ENCODE results near the gene COG3. TPM values are rescaled to one million over a fixed set of nuclear protein-coding genes. Genes with fewer than 3 reads are reported as not detected.
A peak's percentile ranks its signal among the peaks of the same experiment; 100 is the strongest.
"Not testable (repeated sequence)": the region's sequence is repeated elsewhere in the genome, so short reads cannot be mapped to it uniquely, and the experiment has no call there.

COG3 gene
- total RNA-seq (70.4 TPM), polyA plus RNA-seq (16.9 TPM)

- no peaks in the 10 kb centered on the region for H3K36me3 ChIP-seq (ENCODE audit: insufficient read depth)
- no peaks in the 10 kb centered on the region for H3K4me1 ChIP-seq (ENCODE audit: insufficient read depth)
- H3K27ac ChIP-seq (ENCODE audit: low read depth) = peak within 1 kb of the TSS; percentile 90
- H3K4me3 ChIP-seq (ENCODE audit: low read depth, low read length) = peak within 1 kb of the TSS; percentile 90
- WGBS = under 1% methylated on average over 63 of the region's 63 CpGs
- DNase-seq (ENCODE audit: extremely low spot score) = peak; percentile 93
Measured at GRCh38 chr13:45464687-45465453, at the start of gene COG3. Gene COG3 (plus strand): TSS chr13:45464939. CDS start chr13:45465037, 98 bp downstream.

GRCh38 chr13:45415112-45415511, 49.6 kb upstream of the COG3 start:
- no peaks in the 10 kb centered on the region for H3K4me1 ChIP-seq (ENCODE audit: insufficient read depth)
- H3K4me3 ChIP-seq (ENCODE audit: low read depth, low read length) = no peak overlapping the region
- no peak for DNase-seq (ENCODE audit: extremely low spot score)
- H3K27ac ChIP-seq (ENCODE audit: low read depth) = no peak overlapping the region
- WGBS = 80% methylated on average over 1 of the region's 1 CpG
- H3K36me3 ChIP-seq (ENCODE audit: insufficient read depth) = no peaks in the 10 kb centered on the region

- Histone ChIP-seq H3K4me3 (ENCODE audit: low read depth, low read length) (peak overlapping the region; percentile 57), H3K36me3 (ENCODE audit: insufficient read depth) (no peaks in the 10 kb centered on the region), H3K27ac (ENCODE audit: low read depth) (peak overlapping the region; percentile 68), H3K4me1 (ENCODE audit: insufficient read depth) (no peaks in the 10 kb centered on the region)
- DNase-seq (ENCODE audit: extremely low spot score) = no peak
- WGBS = 63% methylated on average over 10 of the region's 10 CpGs
Measured at GRCh38 chr13:45416516-45417128, 48.1 kb upstream of the COG3 start.

- Histone ChIP-seq H3K36me3 (ENCODE audit: insufficient read depth) (no peaks in the 10 kb centered on the region), H3K4me1 (ENCODE audit: insufficient read depth) (no peaks in the 10 kb centered on the region), H3K4me3 (ENCODE audit: low read depth, low read length) (peak within 1 kb of the TSS; percentile 57), H3K27ac (ENCODE audit: low read depth) (peak within 1 kb of the TSS; percentile 88)
- WGBS = under 1% methylated on average over 64 of the region's 64 CpGs
- peak; percentile 62 for DNase-seq (ENCODE audit: extremely low spot score)
Measured at GRCh38 chr13:45417790-45418534, 46.8 kb upstream of the COG3 start, which contains the start of gene SLC25A30. Gene SLC25A30 (minus strand): TSS chr13:45418373. CDS start chr13:45411425, 6,948 bp downstream.

GRCh38 chr13:45419389-45419788, 45.4 kb upstream of the COG3 start:
- H3K27ac ChIP-seq (ENCODE audit: low read depth); DNase-seq (ENCODE audit: extremely low spot score); H3K36me3 ChIP-seq (ENCODE audit: insufficient read depth); H3K4me3 ChIP-seq (ENCODE audit: low read depth, low read length); H3K4me1 ChIP-seq (ENCODE audit: insufficient read depth): not testable (repeated sequence)
- 97% methylated on average over 16 of the region's 16 CpGs for WGBS

- 86% methylated on average over 1 of the region's 1 CpG for WGBS
- no peaks in the 10 kb centered on the region for H3K4me1 ChIP-seq (ENCODE audit: insufficient read depth)
- no peak overlapping the region for H3K27ac ChIP-seq (ENCODE audit: low read depth)
- H3K36me3 ChIP-seq (ENCODE audit: insufficient read depth) = no peaks in the 10 kb centered on the region
- H3K4me3 ChIP-seq (ENCODE audit: low read depth, low read length) = no peak overlapping the region
- no peak for DNase-seq (ENCODE audit: extremely low spot score)
Measured at GRCh38 chr13:45419945-45420344, 44.8 kb upstream of the COG3 start.

GRCh38 chr13:45422731-45423292, 41.9 kb upstream of the COG3 start:
- WGBS = 69% methylated on average over 3 of the region's 3 CpGs
- Histone ChIP-seq H3K27ac (ENCODE audit: low read depth) (no peak overlapping the region), H3K36me3 (ENCODE audit: insufficient read depth) (no peaks in the 10 kb centered on the region), H3K4me3 (ENCODE audit: low read depth, low read length) (no peak overlapping the region), H3K4me1 (ENCODE audit: insufficient read depth) (no peaks in the 10 kb centered on the region)
- no peak for DNase-seq (ENCODE audit: extremely low spot score)

GRCh38 chr13:45426056-45426841, 38.5 kb upstream of the COG3 start:
- 80% methylated on average over 16 of the region's 16 CpGs for WGBS
- not testable (repeated sequence) for H3K36me3 ChIP-seq (ENCODE audit: insufficient read depth); H3K4me3 ChIP-seq (ENCODE audit: low read depth, low read length); H3K27ac ChIP-seq (ENCODE audit: low read depth); DNase-seq (ENCODE audit: extremely low spot score); H3K4me1 ChIP-seq (ENCODE audit: insufficient read depth)

GRCh38 chr13:45432737-45433380, 31.9 kb upstream of the COG3 start:
- no peak for DNase-seq (ENCODE audit: extremely low spot score)
- WGBS = 88% methylated on average over 6 of the region's 6 CpGs
- H3K27ac ChIP-seq (ENCODE audit: low read depth) = no peak overlapping the region
- no peak overlapping the region for H3K4me3 ChIP-seq (ENCODE audit: low read depth, low read length)
- no peaks in the 10 kb centered on the region for H3K36me3 ChIP-seq (ENCODE audit: insufficient read depth)
- no peaks in the 10 kb centered on the region for H3K4me1 ChIP-seq (ENCODE audit: insufficient read depth)

GRCh38 chr13:45433381-45433790, 31.4 kb upstream of the COG3 start:
- H3K4me3 ChIP-seq (ENCODE audit: low read depth, low read length) = no peak overlapping the region
- no peaks in the 10 kb centered on the region for H3K4me1 ChIP-seq (ENCODE audit: insufficient read depth)
- H3K36me3 ChIP-seq (ENCODE audit: insufficient read depth) = no peaks in the 10 kb centered on the region
- 63% methylated on average over 5 of the region's 5 CpGs for WGBS
- no peak overlapping the region for H3K27ac ChIP-seq (ENCODE audit: low read depth)
- DNase-seq (ENCODE audit: extremely low spot score) = no peak

- Histone ChIP-seq H3K4me1 (ENCODE audit: insufficient read depth) (no peaks in the 10 kb centered on the region), H3K27ac (ENCODE audit: low read depth) (no peak overlapping the region), H3K4me3 (ENCODE audit: low read depth, low read length) (no peak overlapping the region), H3K36me3 (ENCODE audit: insufficient read depth) (no peaks in the 10 kb centered on the region)
- 80% methylated on average over 8 of the region's 8 CpGs for WGBS
- DNase-seq (ENCODE audit: extremely low spot score) = no peak
Measured at GRCh38 chr13:45434556-45435371, 30.0 kb upstream of the COG3 start.

GRCh38 chr13:45436332-45436731, 28.4 kb upstream of the COG3 start:
- DNase-seq (ENCODE audit: extremely low spot score) = no peak
- Histone ChIP-seq H3K4me3 (ENCODE audit: low read depth, low read length) (no peak overlapping the region), H3K4me1 (ENCODE audit: insufficient read depth) (no peaks in the 10 kb centered on the region), H3K27ac (ENCODE audit: low read depth) (no peak overlapping the region), H3K36me3 (ENCODE audit: insufficient read depth) (no peaks in the 10 kb centered on the region)
- WGBS = 89% methylated on average over 9 of the region's 9 CpGs
